Fibroblast of lung (primary cell): ENCODE data around the gene FAM184A. TPM values are rescaled to one million over a fixed set of nuclear protein-coding genes. Genes with fewer than 3 reads are reported as not detected.

Source experiments
- DNase-seq, 2 donors: peaks; one replicate each; pipeline versions ENCODE4 v3.0.0 to v3.0.0-alpha.2; 2010; ENCODE audit warnings: low read depth in 2 of 2
- H2AFZ ChIP-seq: 2 replicates; pipeline ENCODE4 v1.5.1; 2012; ENCODE audit warnings: low read length, control low read depth, inconsistent platforms
- H3K27ac ChIP-seq: 2 replicates; pipeline ENCODE4 v1.5.1; 2011; ENCODE audit warnings: low read length, control low read depth; ENCODE audit not compliant: insufficient read depth
- H3K27me3 ChIP-seq: 2 replicates; pipeline ENCODE4 v1.5.1; 2011; ENCODE audit warnings: mild to moderate bottlenecking, low read length; ENCODE audit not compliant: control insufficient read depth, insufficient read depth
- H3K36me3 ChIP-seq: 2 replicates; pipeline ENCODE4 v1.5.1; 2011; ENCODE audit warnings: low read length; ENCODE audit not compliant: control insufficient read depth, insufficient read depth
- H3K4me1 ChIP-seq: 2 replicates; pipeline ENCODE4 v1.5.1; 2011; ENCODE audit warnings: low read length; ENCODE audit not compliant: control insufficient read depth, insufficient read depth; ENCODE audit errors: extremely low read depth
- H3K4me2 ChIP-seq: 2 replicates; pipeline ENCODE4 v1.5.1; 2011; ENCODE audit warnings: low read length, control low read depth; ENCODE audit not compliant: insufficient read depth; ENCODE audit errors: extremely low read depth
- H3K4me3 ChIP-seq, 4 experiments: fragments of 200-600 bp in 1 of 4; sonication (generic) in 1 of 4; replicated peaks in 1 of 4; 2 replicates each; pipeline ENCODE4 v1.5.1; 2011 to 2016; ENCODE audit warnings: low read length in 4 of 4, low read depth in 3 of 4, mild to moderate bottlenecking in 3 of 4, control low read depth in 2 of 4, inconsistent platforms in 1 of 4, mixed read lengths in 1 of 4; ENCODE audit not compliant: insufficient read depth in 1 of 4; ENCODE audit errors: control extremely low read depth in 1 of 4
- H3K79me2 ChIP-seq: 2 replicates; pipeline ENCODE4 v1.5.1; 2012; ENCODE audit warnings: mild to moderate bottlenecking, low read length, inconsistent platforms; ENCODE audit not compliant: control insufficient read depth, insufficient read depth
- H3K9ac ChIP-seq: 2 replicates; pipeline ENCODE4 v1.5.1; 2011; ENCODE audit warnings: mild to moderate bottlenecking, low read length, control low read depth; ENCODE audit not compliant: insufficient read depth
- H3K9me3 ChIP-seq: 2 replicates; pipeline ENCODE4 v1.5.1; 2012; ENCODE audit warnings: low read depth, low read length; ENCODE audit not compliant: control insufficient read depth, insufficient read depth
- H4K20me1 ChIP-seq: 2 replicates; pipeline ENCODE4 v1.5.1; 2011; ENCODE audit warnings: low read length; ENCODE audit not compliant: control insufficient read depth, insufficient read depth; ENCODE audit errors: extremely low read depth
- CTCF ChIP-seq, 2 donors: IDR thresholded peaks in 1 of 2; conservative IDR thresholded peaks in 1 of 2; 1 replicate in 1 of 2; 2 replicates in 1 of 2; pipeline ENCODE4 v1.5.1; 2011 to 2012; ENCODE audit warnings: low read length in 2 of 2, control low read depth in 1 of 2, inconsistent platforms in 1 of 2, low read depth in 1 of 2, mild to moderate bottlenecking in 1 of 2
- EZH2 ChIP-seq: IDR thresholded peaks from 2 replicates; pipeline ENCODE4 v1.5.1; 2012; ENCODE audit warnings: low read length, control low read depth, mild to moderate bottlenecking; ENCODE audit errors: missing control alignments
- polyA plus RNA-seq, 2 donors: library from polyadenylated mRNA; depleted of rRNA in 1 of 2; stranded (reverse) in 1 of 2; unstranded in 1 of 2; fragments of >200 nt; gene quantifications; 2 replicates each; pipeline ENCODE4 v1.2.1, GENCODE V29; 2011 to 2012; ENCODE audit warnings: missing spikeins in 1 of 2
- total RNA-seq: library from RNA; depleted of rRNA; stranded (reverse); fragments of >200 nt; gene quantifications from 2 replicates; pipeline ENCODE4 v1.2.1, GENCODE V29; 2014

The FAM184A gene
- total and polyA plus RNA-seq, 2 donors (not counting 1 experiment from before 2014, with no cell fraction given): 0.09 to 1.7 TPM

- H4K20me1 ChIP-seq: no peaks in the 10 kb centered on the region
- H3K79me2 ChIP-seq: no peaks in the 10 kb centered on the region
- TF ChIP-seq EZH2: no peak
- TF ChIP-seq CTCF (conservative IDR thresholded peaks at IDR 0.05 in 1 of 2, IDR thresholded peaks at IDR 0.05 in 1 of 2; ENCODE audit: low read depth in 1 of 2, low read length in 2 of 2): no peak
- no peak overlapping the region for H3K4me2 ChIP-seq
- H3K27ac ChIP-seq: no peak overlapping the region
- no peaks in the 10 kb centered on the region for H3K4me1 ChIP-seq
- H3K9ac ChIP-seq: no peak overlapping the region
- H3K4me3 ChIP-seq: no peak overlapping the region
- H2AFZ ChIP-seq: no peak overlapping the region
- no peaks in the 10 kb centered on the region for H3K9me3 ChIP-seq
- no peaks in the 10 kb centered on the region for H3K27me3 ChIP-seq
- DNase-seq: no peak
- H3K36me3 ChIP-seq: no peaks in the 10 kb centered on the region
These were observed 84.6 kb downstream of the FAM184A start for GRCh38 chr6:118993803-118994251.

DNA sequence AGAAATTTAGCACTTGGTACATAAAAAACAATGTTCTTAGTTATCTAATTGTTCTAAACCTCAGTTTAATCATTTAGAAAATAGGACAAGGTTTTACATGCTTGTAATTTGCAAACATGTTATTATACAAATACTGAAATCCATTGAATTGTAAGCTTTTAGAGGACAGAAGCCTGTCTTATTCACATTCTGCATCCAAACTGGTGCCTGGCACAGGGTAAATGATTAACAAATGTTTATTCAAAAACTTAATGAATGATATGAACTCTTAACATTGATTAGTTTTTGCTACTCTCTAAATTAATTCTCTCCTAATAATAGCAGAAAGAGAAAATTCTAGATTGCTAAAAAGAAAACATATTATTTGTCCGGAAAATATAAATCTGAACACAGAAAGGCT, 85.1 kb downstream of the FAM184A start:
- no peak for DNase-seq
- Histone ChIP-seq H3K9me3 (no peaks in the 10 kb centered on the region), H3K4me2 (no peak overlapping the region), H3K27ac (no peak overlapping the region), H3K36me3 (no peaks in the 10 kb centered on the region), H3K4me3 (no peak overlapping the region), H3K79me2 (no peaks in the 10 kb centered on the region), H3K27me3 (no peaks in the 10 kb centered on the region), H3K4me1 (no peaks in the 10 kb centered on the region), H3K9ac (no peak overlapping the region), H2AFZ (no peak overlapping the region), H4K20me1 (no peaks in the 10 kb centered on the region)
- no peak for TF ChIP-seq CTCF (conservative IDR thresholded peaks at IDR 0.05 in 1 of 2, IDR thresholded peaks at IDR 0.05 in 1 of 2; ENCODE audit: low read depth in 1 of 2, low read length in 2 of 2)
- no peak for TF ChIP-seq EZH2

GRCh38 chr6:118992186-118992795, 86.2 kb downstream of the FAM184A start:
- TF ChIP-seq CTCF (conservative IDR thresholded peaks at IDR 0.05 in 1 of 2, IDR thresholded peaks at IDR 0.05 in 1 of 2; ENCODE audit: low read depth in 1 of 2, low read length in 2 of 2): no peak
- no peak for TF ChIP-seq EZH2
- no peaks in the 10 kb centered on the region for H3K4me1 ChIP-seq
- H3K27ac ChIP-seq: no peak overlapping the region
- no peaks in the 10 kb centered on the region for H3K36me3 ChIP-seq
- H3K9ac ChIP-seq: no peak overlapping the region
- no peaks in the 10 kb centered on the region for H3K9me3 ChIP-seq
- DNase-seq: no peak
- H3K79me2 ChIP-seq: no peaks in the 10 kb centered on the region
- H2AFZ ChIP-seq: no peak overlapping the region
- no peak overlapping the region for H3K4me2 ChIP-seq
- no peaks in the 10 kb centered on the region for H4K20me1 ChIP-seq
- H3K27me3 ChIP-seq: no peaks in the 10 kb centered on the region
- H3K4me3 ChIP-seq: no peak overlapping the region
